ENCODE measurements around the gene GXYLT1.
"Not testable (repeated sequence)": the region's sequence is repeated elsewhere in the genome, so short reads cannot be mapped to it uniquely, and the experiment has no call there.

The GXYLT1 gene

DNA sequence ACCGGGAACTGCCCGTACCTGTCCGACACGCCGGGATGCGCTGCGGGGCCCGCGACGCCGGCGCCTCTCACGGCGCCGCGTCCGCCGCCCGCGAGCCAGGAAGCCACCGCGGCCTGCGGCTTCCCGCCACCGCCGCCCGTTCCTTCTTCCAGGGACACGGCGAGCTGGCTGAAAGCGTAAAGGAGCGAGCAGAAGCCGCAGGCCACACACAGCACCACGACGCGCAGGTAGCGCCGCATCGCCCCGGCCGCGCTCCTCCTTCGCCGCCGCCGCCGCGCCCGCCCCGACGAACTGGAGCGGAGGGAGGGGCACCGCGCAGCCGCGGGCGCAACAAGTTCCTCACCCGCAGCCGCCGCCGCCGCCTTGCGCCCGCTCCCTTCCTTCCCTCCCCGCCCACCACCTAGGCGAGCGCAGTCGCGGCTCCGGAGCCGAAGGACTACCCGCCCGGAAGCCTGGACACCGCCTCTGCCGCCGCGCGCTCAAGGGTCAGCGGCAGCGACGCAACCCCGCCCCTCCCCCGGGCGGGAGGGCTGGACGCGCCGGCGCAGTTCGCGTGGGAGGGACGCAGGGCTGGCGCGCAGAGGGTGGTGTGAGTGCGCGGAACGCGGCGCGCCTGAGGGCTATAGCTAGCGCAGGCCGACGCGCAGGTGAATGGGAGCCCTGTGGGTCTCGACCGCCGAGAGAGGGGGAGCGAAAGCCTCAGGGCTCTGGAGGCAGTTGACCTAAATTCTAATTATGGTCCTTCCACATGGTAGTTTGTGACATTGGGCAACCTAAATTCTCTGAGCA, at the start of gene GXYLT1:
Gene GXYLT1 (minus strand): TSS at position 467 of the 789 bp plus-strand sequence. CDS start 228 bp downstream, at position 239.
- DNase-seq (ENCODE audit: low read depth in 2 of 2), result peak; percentile 53 to 78

- no peak for DNase-seq (ENCODE audit: low read depth in 2 of 2)
Measured at GRCh38 chr12:42192686-42193085, 48.0 kb upstream of the GXYLT1 start.

DNA sequence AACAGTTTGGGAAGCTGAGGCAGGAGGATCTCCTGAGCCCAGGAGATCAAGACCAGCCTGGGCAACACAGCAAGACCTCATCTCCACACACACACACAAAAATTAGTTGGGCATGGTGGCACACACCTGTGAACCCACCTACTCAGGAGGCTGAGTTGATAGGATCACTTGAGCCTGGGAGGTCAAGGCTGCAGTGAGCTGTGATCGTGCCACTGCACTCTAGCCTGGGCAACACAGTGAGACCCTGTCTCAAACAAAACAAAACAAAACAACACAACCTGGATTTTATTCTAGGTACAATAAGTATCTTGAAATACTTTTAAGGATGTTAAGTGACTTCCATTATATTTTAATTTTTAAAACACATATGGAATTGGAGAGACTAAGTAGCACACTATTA, 47.6 kb upstream of the GXYLT1 start:
- no peak for DNase-seq (ENCODE audit: low read depth in 2 of 2)

- DNase-seq (ENCODE audit: low read depth in 2 of 2), result no peak
Measured at GRCh38 chr12:42190376-42190775, 45.7 kb upstream of the GXYLT1 start.

DNA sequence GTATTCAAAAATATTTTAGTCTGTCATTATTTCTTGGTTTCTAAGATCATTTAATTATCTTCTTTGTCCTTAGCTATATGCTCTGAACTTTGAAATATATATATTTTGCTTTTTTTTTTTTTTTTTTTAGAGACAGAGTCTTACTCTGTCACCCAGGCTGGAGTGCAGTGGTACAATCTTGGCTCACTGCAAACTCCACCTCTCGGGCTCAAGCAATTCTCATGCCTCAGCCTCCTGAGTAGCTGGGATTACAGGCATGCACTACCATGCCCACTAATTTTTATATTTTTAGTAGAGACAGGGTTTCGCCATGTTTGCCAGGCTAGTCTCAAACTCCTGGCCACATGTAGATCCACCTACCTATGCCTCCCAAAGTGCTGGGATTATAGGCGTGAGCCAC, 43.6 kb upstream of the GXYLT1 start:
- DNase-seq (ENCODE audit: low read depth in 2 of 2), result not testable (repeated sequence)

GRCh38 chr12:42187799-42188198, 43.1 kb upstream of the GXYLT1 start:
- no peak for DNase-seq (ENCODE audit: low read depth in 2 of 2)

- DNase-seq (ENCODE audit: low read depth in 2 of 2), result no peak
Measured at GRCh38 chr12:42186793-42187192, 42.1 kb upstream of the GXYLT1 start.

DNA sequence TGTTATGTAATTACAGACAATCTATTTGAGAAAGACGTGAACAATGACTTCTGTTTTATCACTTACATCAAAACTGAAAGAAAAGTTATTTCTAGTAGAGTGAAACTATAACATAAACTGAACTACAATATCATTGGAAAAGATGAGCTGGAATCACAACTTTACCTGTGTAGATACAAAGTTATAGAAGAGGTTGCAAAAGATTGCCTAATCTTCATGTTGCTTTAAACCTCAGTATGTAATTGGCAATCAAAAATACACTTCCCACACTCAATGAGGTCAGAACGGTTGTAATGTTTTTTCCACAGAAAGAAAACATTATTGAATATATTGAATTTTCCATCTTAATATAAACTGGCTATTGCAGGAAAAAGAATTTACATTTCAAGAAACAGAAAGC, 37.7 kb upstream of the GXYLT1 start:
- DNase-seq (ENCODE audit: low read depth in 2 of 2), result no peak

DNA sequence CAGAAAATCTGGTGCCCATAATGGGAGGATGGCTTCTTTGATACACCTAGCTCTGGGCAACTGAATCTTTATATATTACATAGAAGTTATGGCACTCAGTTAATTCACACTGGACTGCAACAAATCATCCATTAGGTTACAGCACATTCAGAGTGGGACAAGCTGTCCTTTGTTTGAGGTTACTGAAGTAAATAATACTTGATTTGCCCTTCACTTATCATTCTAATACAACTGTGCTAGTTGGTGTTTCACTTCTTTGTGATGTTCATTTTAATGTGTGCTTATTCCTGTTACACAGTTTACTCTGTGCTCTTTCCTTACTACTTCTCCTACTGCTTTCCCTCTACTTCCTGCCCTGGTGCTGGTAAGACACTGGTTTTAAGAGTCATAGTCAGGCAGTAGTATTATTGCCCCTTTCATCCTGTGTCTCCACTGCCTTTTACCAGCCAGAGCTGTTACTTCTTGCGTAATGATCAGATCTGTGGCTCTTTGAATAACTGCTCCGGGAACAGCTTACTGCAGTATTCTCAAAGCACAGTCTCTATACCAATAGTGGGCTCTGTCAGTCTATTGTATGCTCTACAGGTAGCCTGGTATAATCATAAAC, 36.4 kb upstream of the GXYLT1 start:
- no peak for DNase-seq (ENCODE audit: low read depth in 2 of 2)

DNA sequence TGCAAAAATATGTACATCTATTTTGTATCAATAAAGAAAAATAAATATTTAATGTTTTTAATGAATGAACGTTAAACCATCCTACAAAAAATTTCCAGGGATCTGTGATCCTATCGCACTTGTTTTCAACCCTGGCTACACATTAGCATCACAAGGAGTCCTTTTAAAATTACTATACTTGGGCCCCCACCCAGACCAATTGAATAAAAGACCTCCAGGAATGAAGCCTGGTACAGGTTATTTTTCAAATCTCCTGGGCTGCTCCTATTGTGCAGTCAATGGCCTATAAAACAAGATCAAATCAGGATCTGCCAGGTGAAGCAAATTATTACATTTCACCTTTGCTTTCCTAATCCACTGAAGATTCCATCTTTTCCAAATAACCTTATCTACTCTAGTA, 33.4 kb upstream of the GXYLT1 start:
- DNase-seq (ENCODE audit: low read depth in 2 of 2), result no peak

- DNase-seq (ENCODE audit: low read depth in 2 of 2), result no peak
Measured at GRCh38 chr12:42174978-42175377, 30.3 kb upstream of the GXYLT1 start.

GRCh38 chr12:42173961-42174521, 29.4 kb upstream of the GXYLT1 start:
- no peak for DNase-seq (ENCODE audit: low read depth in 2 of 2)

DNA sequence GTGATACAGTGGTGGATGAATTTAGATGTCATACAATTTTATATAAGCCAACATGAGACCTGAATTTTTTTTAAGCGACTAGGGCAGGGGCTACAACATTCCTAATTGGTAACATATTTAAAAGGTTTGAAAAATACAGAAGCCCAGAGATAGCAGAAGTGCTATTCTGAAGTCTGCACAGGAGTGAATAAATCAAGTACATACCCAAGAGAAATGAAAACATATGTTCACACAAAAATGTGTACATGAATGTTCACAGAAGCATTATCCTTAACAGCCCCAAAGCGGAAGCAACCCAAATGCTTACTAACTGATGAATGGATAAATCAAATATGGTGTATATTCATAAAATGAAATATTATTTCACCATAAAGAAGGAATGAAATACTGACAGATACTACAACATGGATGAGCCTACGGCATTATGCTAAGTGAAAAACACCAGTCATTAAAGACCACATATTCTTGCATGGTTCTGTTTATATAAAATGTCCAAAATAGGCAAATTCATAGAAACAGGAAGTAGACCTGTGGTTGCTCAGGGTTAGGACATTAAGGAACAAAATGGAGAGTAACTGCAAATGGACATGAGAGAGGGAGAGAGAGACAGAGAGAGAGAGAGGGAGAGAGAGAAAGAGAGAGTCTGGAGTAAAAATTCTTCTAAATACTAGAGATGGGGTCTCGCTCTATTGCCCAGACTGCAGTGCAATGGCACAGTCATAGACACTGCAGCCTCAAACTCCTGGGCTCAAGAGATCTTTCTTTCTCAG, 28.0 kb upstream of the GXYLT1 start:
- DNase-seq (ENCODE audit: low read depth in 2 of 2), result no peak

DNA sequence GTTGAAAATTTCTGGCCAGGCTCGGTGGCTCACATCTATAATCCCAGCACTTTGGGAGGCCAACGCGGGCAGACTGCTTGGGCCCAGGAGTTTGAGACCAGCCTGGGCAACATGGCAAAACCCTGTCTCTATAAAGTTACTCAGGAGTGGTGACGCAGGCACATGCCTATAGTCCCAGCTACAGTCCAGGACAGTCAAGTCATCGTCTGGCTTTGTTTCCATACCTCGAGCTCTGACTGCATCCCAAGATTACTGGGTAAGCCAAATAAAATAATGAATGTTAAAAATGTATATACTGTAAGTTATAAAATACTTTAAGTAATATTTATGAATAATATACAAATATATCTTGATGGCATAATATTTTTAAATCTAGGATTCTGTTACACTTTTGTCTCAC, 23.0 kb upstream of the GXYLT1 start:
- no peak for DNase-seq (ENCODE audit: low read depth in 2 of 2)

- DNase-seq (ENCODE audit: low read depth in 2 of 2), result no peak
Measured at GRCh38 chr12:42166501-42166900, 21.8 kb upstream of the GXYLT1 start.

GRCh38 chr12:42163913-42164312, 19.2 kb upstream of the GXYLT1 start:
- DNase-seq (ENCODE audit: low read depth in 2 of 2), result no peak

GRCh38 chr12:42162965-42163364, 18.3 kb upstream of the GXYLT1 start:
- no peak for DNase-seq (ENCODE audit: low read depth in 2 of 2)

- no peak for DNase-seq (ENCODE audit: low read depth in 2 of 2)
Measured at GRCh38 chr12:42162193-42162592, 17.5 kb upstream of the GXYLT1 start.

DNA sequence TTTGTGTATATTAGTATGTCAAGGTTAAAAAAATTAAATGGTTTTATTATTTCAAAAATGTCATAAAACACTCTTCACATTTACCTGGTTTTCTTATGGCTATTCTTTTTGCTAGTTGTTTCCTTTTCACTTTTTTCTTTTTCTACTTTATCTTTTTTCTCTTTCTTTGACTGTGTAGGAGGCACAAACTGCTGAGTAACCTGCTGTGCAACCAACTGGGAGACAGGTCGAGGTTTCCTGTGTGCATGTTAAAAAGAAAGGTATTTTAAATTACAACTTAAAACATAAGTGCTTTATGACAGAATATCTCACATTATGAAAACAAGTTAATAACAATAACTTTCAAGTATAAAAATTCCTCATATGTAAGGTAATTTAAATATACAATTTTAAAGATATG, 16.9 kb upstream of the GXYLT1 start:
- no peak for DNase-seq (ENCODE audit: low read depth in 2 of 2)

GRCh38 chr12:42156232-42156631, 11.6 kb upstream of the GXYLT1 start:
- DNase-seq (ENCODE audit: low read depth in 2 of 2), result no peak

GRCh38 chr12:42145552-42146215, 1.0 kb upstream of the GXYLT1 start:
- no peak for DNase-seq (ENCODE audit: low read depth in 2 of 2)

DNA sequence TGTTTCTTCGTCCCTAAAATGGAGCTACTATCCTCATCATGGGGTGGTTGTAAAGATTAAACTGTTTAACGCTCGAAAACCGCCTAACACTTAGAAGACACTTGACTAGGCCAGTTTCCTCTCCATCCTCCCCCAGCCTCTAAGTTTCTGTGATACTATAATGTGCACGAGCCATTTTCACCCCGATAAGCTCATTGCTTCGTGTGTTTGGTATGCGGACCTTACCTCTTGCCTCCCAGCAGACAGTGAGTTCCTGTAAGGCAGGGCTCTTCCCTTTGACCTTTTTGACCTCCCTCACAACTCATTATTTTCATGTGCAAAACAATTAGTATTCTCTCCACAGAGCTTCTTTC, 499 bp upstream of the GXYLT1 start:
- no peak for DNase-seq (ENCODE audit: low read depth in 2 of 2)

Measured in stimulated activated CD4-positive, alpha-beta T cell treated with anti-CD3 and anti-CD28 coated beads, Interleukin-1b, Interleukin-23, amount 100 ng/mL, for 4 hours (primary cell).